IMR-90 (cell line): ENCODE results near the gene CAMK4.

Experiments used
- MAZ ChIP-seq: IDR thresholded peaks from 2 replicates; pipeline ENCODE4 v1.6.1; 2012; ENCODE audit warnings: low read depth, mild to moderate bottlenecking, low read length, improper control_type of control experiment, moderate library complexity, borderline replicate concordance
- NFE2L2 ChIP-seq: fragments of 150-350 bp; IDR thresholded peaks from 2 replicates; pipeline ENCODE4 v1.6.1; 2016; ENCODE audit warnings: low read depth, mild to moderate bottlenecking, low read length
- POLR2A ChIP-seq: IDR thresholded peaks from 2 replicates; pipeline ENCODE4 v1.6.1; 2012; ENCODE audit warnings: mild to moderate bottlenecking, low read depth, low read length
- RAD21 ChIP-seq: IDR thresholded peaks from 2 replicates; pipeline ENCODE4 v1.6.1; 2012; ENCODE audit warnings: low read length, improper control_type of control experiment
- SMC3 ChIP-seq: fragments of 150-350 bp; IDR thresholded peaks from 2 replicates; pipeline ENCODE4 v1.6.1; 2016; ENCODE audit warnings: low read depth, mild to moderate bottlenecking, antibody characterized with exemption, low read length, moderate library complexity
- USF2 ChIP-seq: fragments of 150-350 bp; IDR thresholded peaks from 2 replicates; pipeline ENCODE4 v1.6.1; 2017; ENCODE audit warnings: mild to moderate bottlenecking, antibody characterized with exemption, low read length, low read depth
- TF ChIP-seq, protein P1 (sequence below): conservative IDR thresholded peaks from 2 replicates; pipeline ENCODE4 v1.5.1; 2012; ENCODE audit warnings: mild to moderate bottlenecking, low read depth, low read length, improper control_type of control experiment

DNA sequence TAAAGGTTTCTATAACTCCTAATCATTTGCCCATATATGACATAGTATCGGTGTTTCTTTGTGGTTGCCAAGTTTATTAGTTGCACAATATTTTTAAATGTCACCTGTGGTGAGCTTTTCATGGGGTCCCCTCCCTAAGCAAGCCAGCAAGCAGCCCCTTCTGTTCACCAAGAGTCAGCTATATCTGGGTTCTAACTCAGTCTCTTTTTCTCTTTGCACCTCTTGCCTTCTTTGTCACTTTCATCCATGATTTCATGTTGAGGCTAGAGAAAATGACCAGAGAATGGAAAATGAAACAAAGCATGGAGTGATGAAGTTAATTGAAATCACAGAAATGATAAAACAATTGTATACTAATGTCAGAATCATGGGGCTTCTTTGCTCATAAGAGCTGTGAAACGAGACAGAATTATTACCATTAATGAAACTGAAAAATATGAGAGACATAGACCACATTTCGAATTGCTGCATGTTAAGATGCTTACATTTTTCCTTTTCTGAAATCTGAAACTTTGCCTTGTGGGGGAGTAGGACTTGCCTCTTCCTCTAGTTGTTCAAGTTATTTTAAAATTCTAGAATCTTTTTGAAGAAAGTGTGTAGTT lies 75.7 kb downstream of the CAMK4 start:
- TF ChIP-seq USF2 (no peak), POLR2A (no peak), SMC3 (no peak), NFE2L2 (no peak), RAD21 (no peak), MAZ (no peak)
- TF ChIP-seq, protein P1, sequence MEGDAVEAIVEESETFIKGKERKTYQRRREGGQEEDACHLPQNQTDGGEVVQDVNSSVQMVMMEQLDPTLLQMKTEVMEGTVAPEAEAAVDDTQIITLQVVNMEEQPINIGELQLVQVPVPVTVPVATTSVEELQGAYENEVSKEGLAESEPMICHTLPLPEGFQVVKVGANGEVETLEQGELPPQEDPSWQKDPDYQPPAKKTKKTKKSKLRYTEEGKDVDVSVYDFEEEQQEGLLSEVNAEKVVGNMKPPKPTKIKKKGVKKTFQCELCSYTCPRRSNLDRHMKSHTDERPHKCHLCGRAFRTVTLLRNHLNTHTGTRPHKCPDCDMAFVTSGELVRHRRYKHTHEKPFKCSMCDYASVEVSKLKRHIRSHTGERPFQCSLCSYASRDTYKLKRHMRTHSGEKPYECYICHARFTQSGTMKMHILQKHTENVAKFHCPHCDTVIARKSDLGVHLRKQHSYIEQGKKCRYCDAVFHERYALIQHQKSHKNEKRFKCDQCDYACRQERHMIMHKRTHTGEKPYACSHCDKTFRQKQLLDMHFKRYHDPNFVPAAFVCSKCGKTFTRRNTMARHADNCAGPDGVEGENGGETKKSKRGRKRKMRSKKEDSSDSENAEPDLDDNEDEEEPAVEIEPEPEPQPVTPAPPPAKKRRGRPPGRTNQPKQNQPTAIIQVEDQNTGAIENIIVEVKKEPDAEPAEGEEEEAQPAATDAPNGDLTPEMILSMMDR = no peak
